ENCODE results near the gene EXOC5.

EXOC5 gene

GRCh38 chr14:57295239-57295638 is 26.5 kb upstream of the EXOC5 start:
- Histone ChIP-seq H3K9me3 (ENCODE audit: control extremely low read depth in 1 of 5, control insufficient read depth in 4 of 5, insufficient read depth in 2 of 5, low read depth in 1 of 5, low read length in 4 of 5) (no peaks in the 10 kb centered on the region), H3K27me3 (replicated peaks in 2 of 5; ENCODE audit: control insufficient read depth in 4 of 5, insufficient read depth in 5 of 5, low read length in 4 of 5) (no peaks in the 10 kb centered on the region), H3K36me3 (ENCODE audit: control insufficient read depth in 4 of 4, insufficient read depth in 4 of 4, low read length in 3 of 4) (peaks cover 0 to 4% (median 2%) of the 10 kb centered on the region in 4 experiments), H3K4me1 (ENCODE audit: control extremely low read depth in 1 of 4, control insufficient read depth in 4 of 4, insufficient read depth in 4 of 4, low read length in 3 of 4) (no peaks in the 10 kb centered on the region), H3K27ac (ENCODE audit: insufficient read depth in 1 of 2, low read depth in 1 of 2, low read length in 2 of 2, poor library complexity in 1 of 2, severe bottlenecking in 2 of 2) (no peak overlapping the region), H3K4me3 (ENCODE audit: control insufficient read depth in 1 of 7, extremely low read depth in 1 of 7, insufficient read depth in 4 of 7, low read depth in 2 of 7, low read length in 6 of 7) (no peak overlapping the region)
- POLR2A ChIA-PET: no interaction called here
- CTCF ChIA-PET: interaction anchor here (1.2 to 2.0 kb wide), 6 partner anchors 9 to 805 kb away, joined by 3 to 9 read pairs (median 4); no protein-coding TSS in a partner anchor
- no peak for DNase-seq
- 80% methylated on average over 1 of the region's 1 CpG for WGBS (ENCODE audit: insufficient coverage)

GRCh38 chr14:57293866-57294837 is 25.4 kb upstream of the EXOC5 start:
- peak; percentile 19 to 55 (median 41) for DNase-seq
- H3K4me1 ChIP-seq (ENCODE audit: control extremely low read depth in 1 of 4, control insufficient read depth in 4 of 4, insufficient read depth in 4 of 4, low read length in 3 of 4): no peaks in the 10 kb centered on the region
- POLR2A ChIA-PET: no interaction called here
- H3K27me3 ChIP-seq (replicated peaks in 2 of 5; ENCODE audit: control insufficient read depth in 4 of 5, insufficient read depth in 5 of 5, low read length in 4 of 5): no peaks in the 10 kb centered on the region
- CTCF ChIA-PET: interaction anchor here (0.7 to 2.0 kb wide), 8 partner anchors 10 to 804 kb away, joined by 3 to 9 read pairs (median 4); no protein-coding TSS in a partner anchor
- no peak overlapping the region for H3K27ac ChIP-seq (ENCODE audit: insufficient read depth in 1 of 2, low read depth in 1 of 2, low read length in 2 of 2, poor library complexity in 1 of 2, severe bottlenecking in 2 of 2)
- no CpG with 5 or more reads among the region's 1 CpG for WGBS (ENCODE audit: insufficient coverage)
- H3K9me3 ChIP-seq (ENCODE audit: control extremely low read depth in 1 of 5, control insufficient read depth in 4 of 5, insufficient read depth in 2 of 5, low read depth in 1 of 5, low read length in 4 of 5): no peaks in the 10 kb centered on the region
- H3K36me3 ChIP-seq (ENCODE audit: control insufficient read depth in 4 of 4, insufficient read depth in 4 of 4, low read length in 3 of 4): peaks cover 0 to 8% (median 5%) of the 10 kb centered on the region in 4 experiments
- no peak overlapping the region for H3K4me3 ChIP-seq (ENCODE audit: control insufficient read depth in 1 of 7, extremely low read depth in 1 of 7, insufficient read depth in 4 of 7, low read depth in 2 of 7, low read length in 6 of 7)

GRCh38 chr14:57291692-57292647 is 23.3 kb upstream of the EXOC5 start:
- H3K4me3 ChIP-seq (ENCODE audit: control insufficient read depth in 1 of 7, extremely low read depth in 1 of 7, insufficient read depth in 4 of 7, low read depth in 2 of 7, low read length in 6 of 7): no peak overlapping the region
- WGBS (ENCODE audit: insufficient coverage): 100% methylated on average over 1 of the region's 6 CpGs

GRCh38 chr14:57290751-57291150 is 22.0 kb upstream of the EXOC5 start:
- H3K9me3 ChIP-seq (ENCODE audit: control extremely low read depth in 1 of 5, control insufficient read depth in 4 of 5, insufficient read depth in 2 of 5, low read depth in 1 of 5, low read length in 4 of 5): no peaks in the 10 kb centered on the region
- 98% methylated on average over 5 of the region's 5 CpGs for WGBS (ENCODE audit: insufficient coverage)
- peaks cover 4 to 24% (median 14%) of the 10 kb centered on the region in 4 experiments for H3K36me3 ChIP-seq (ENCODE audit: control insufficient read depth in 4 of 4, insufficient read depth in 4 of 4, low read length in 3 of 4)
- no peak for DNase-seq
- no peaks in the 10 kb centered on the region for H3K4me1 ChIP-seq (ENCODE audit: control extremely low read depth in 1 of 4, control insufficient read depth in 4 of 4, insufficient read depth in 4 of 4, low read length in 3 of 4)
- POLR2A ChIA-PET: no interaction called here
- H3K27ac ChIP-seq (ENCODE audit: insufficient read depth in 1 of 2, low read depth in 1 of 2, low read length in 2 of 2, poor library complexity in 1 of 2, severe bottlenecking in 2 of 2): no peak overlapping the region
- CTCF ChIA-PET: interaction anchor here (1.7 to 1.9 kb wide), 2 partner anchors 22 to 799 kb away, joined by 6 to 8 read pairs; partner anchors contain the start of genes AP5M1 and EXOC5
- H3K27me3 ChIP-seq (replicated peaks in 2 of 5; ENCODE audit: control insufficient read depth in 4 of 5, insufficient read depth in 5 of 5, low read length in 4 of 5): no peaks in the 10 kb centered on the region
- H3K4me3 ChIP-seq (ENCODE audit: control insufficient read depth in 1 of 7, extremely low read depth in 1 of 7, insufficient read depth in 4 of 7, low read depth in 2 of 7, low read length in 6 of 7): no peak overlapping the region

More at GRCh38 chr14:57291692-57292647, 23.3 kb upstream of the EXOC5 start:
- Histone ChIP-seq H3K36me3 (ENCODE audit: control insufficient read depth in 4 of 4, insufficient read depth in 4 of 4, low read length in 3 of 4) (peaks cover 3 to 17% (median 11%) of the 10 kb centered on the region in 4 experiments), H3K4me1 (ENCODE audit: control extremely low read depth in 1 of 4, control insufficient read depth in 4 of 4, insufficient read depth in 4 of 4, low read length in 3 of 4) (no peaks in the 10 kb centered on the region), H3K27me3 (replicated peaks in 2 of 5; ENCODE audit: control insufficient read depth in 4 of 5, insufficient read depth in 5 of 5, low read length in 4 of 5) (no peaks in the 10 kb centered on the region), H3K27ac (ENCODE audit: insufficient read depth in 1 of 2, low read depth in 1 of 2, low read length in 2 of 2, poor library complexity in 1 of 2, severe bottlenecking in 2 of 2) (no peak overlapping the region), H3K9me3 (ENCODE audit: control extremely low read depth in 1 of 5, control insufficient read depth in 4 of 5, insufficient read depth in 2 of 5, low read depth in 1 of 5, low read length in 4 of 5) (no peaks in the 10 kb centered on the region)
- CTCF ChIA-PET: interaction anchor here (0.5 to 1.4 kb wide), 3 partner anchors 9 to 801 kb away, joined by 3 to 4 read pairs (median 4); no protein-coding TSS in a partner anchor
- DNase-seq: no peak
- POLR2A ChIA-PET: no interaction called here

- H3K27ac ChIP-seq (ENCODE audit: insufficient read depth in 1 of 2, low read depth in 1 of 2, low read length in 2 of 2, poor library complexity in 1 of 2, severe bottlenecking in 2 of 2): no peak overlapping the region
- H3K27me3 ChIP-seq (replicated peaks in 2 of 5; ENCODE audit: control insufficient read depth in 4 of 5, insufficient read depth in 5 of 5, low read length in 4 of 5): no peaks in the 10 kb centered on the region
- no peak for DNase-seq
- POLR2A ChIA-PET: no interaction called here
- H3K4me1 ChIP-seq (ENCODE audit: control extremely low read depth in 1 of 4, control insufficient read depth in 4 of 4, insufficient read depth in 4 of 4, low read length in 3 of 4): no peaks in the 10 kb centered on the region
- WGBS (ENCODE audit: insufficient coverage): no CpG with 5 or more reads among the region's 2 CpGs
- H3K9me3 ChIP-seq (ENCODE audit: control extremely low read depth in 1 of 5, control insufficient read depth in 4 of 5, insufficient read depth in 2 of 5, low read depth in 1 of 5, low read length in 4 of 5): no peaks in the 10 kb centered on the region
- H3K4me3 ChIP-seq (ENCODE audit: control insufficient read depth in 1 of 7, extremely low read depth in 1 of 7, insufficient read depth in 4 of 7, low read depth in 2 of 7, low read length in 6 of 7): no peak overlapping the region
- H3K36me3 ChIP-seq (ENCODE audit: control insufficient read depth in 4 of 4, insufficient read depth in 4 of 4, low read length in 3 of 4): peaks cover 13 to 44% (median 27%) of the 10 kb centered on the region in 4 experiments
- CTCF ChIA-PET: interaction anchor here (1.3 kb wide), 1 partner anchor 9 kb away, joined by 4 read pairs; no protein-coding TSS in a partner anchor
These were observed 19.0 kb upstream of the EXOC5 start for GRCh38 chr14:57287745-57288144.

GRCh38 chr14:57277062-57277461 is 8.4 kb upstream of the EXOC5 start:
- DNase-seq: no peak
- no peaks in the 10 kb centered on the region for H3K9me3 ChIP-seq (ENCODE audit: control extremely low read depth in 1 of 5, control insufficient read depth in 4 of 5, insufficient read depth in 2 of 5, low read depth in 1 of 5, low read length in 4 of 5)
- H3K36me3 ChIP-seq (ENCODE audit: control insufficient read depth in 4 of 4, insufficient read depth in 4 of 4, low read length in 3 of 4): peaks cover 11 to 30% (median 23%) of the 10 kb centered on the region in 4 experiments
- POLR2A ChIA-PET: no interaction called here
- H3K4me1 ChIP-seq (ENCODE audit: control extremely low read depth in 1 of 4, control insufficient read depth in 4 of 4, insufficient read depth in 4 of 4, low read length in 3 of 4): no peaks in the 10 kb centered on the region
- WGBS (ENCODE audit: insufficient coverage): no CpG with 5 or more reads among the region's 3 CpGs
- H3K27ac ChIP-seq (ENCODE audit: insufficient read depth in 1 of 2, low read depth in 1 of 2, low read length in 2 of 2, poor library complexity in 1 of 2, severe bottlenecking in 2 of 2): no peak overlapping the region
- CTCF ChIA-PET: no interaction called here
- no peaks in the 10 kb centered on the region for H3K27me3 ChIP-seq (replicated peaks in 2 of 5; ENCODE audit: control insufficient read depth in 4 of 5, insufficient read depth in 5 of 5, low read length in 4 of 5)
- H3K4me3 ChIP-seq (ENCODE audit: control insufficient read depth in 1 of 7, extremely low read depth in 1 of 7, insufficient read depth in 4 of 7, low read depth in 2 of 7, low read length in 6 of 7): no peak overlapping the region
